Activated CD4-positive, alpha-beta T cell treated with anti-CD3 and anti-CD28 coated beads for 1 hour (primary cell): ENCODE data around the gene NXPH4.

Experiments used
- DNase-seq: peaks from one replicate; pipeline ENCODE4 v3.0.0-alpha.2; 2020

Gene NXPH4

GRCh38 chr12:57204454-57204853 lies 12.1 kb upstream of the NXPH4 start:
- no peak for DNase-seq

- no peak for DNase-seq
Measured at GRCh38 chr12:57205186-57205585, 11.4 kb upstream of the NXPH4 start.

- no peak for DNase-seq
Measured at GRCh38 chr12:57205931-57206330, 10.7 kb upstream of the NXPH4 start.

- DNase-seq: no peak
Measured at GRCh38 chr12:57207731-57208630, 8.6 kb upstream of the NXPH4 start.

- no peak for DNase-seq
Measured at GRCh38 chr12:57208631-57209282, 7.8 kb upstream of the NXPH4 start.

GRCh38 chr12:57209916-57210315 lies 6.7 kb upstream of the NXPH4 start:
- DNase-seq: no peak

GRCh38 chr12:57210461-57210860 lies 6.1 kb upstream of the NXPH4 start:
- no peak for DNase-seq

- DNase-seq: no peak
Measured at GRCh38 chr12:57210926-57211692, 5.5 kb upstream of the NXPH4 start.

- DNase-seq: no peak
Measured at GRCh38 chr12:57211791-57212700, 4.5 kb upstream of the NXPH4 start.

- DNase-seq: no peak
Measured at GRCh38 chr12:57212701-57213057, 3.9 kb upstream of the NXPH4 start.

GRCh38 chr12:57213058-57213715 lies 3.4 kb upstream of the NXPH4 start:
- DNase-seq: peak; percentile 75

GRCh38 chr12:57213763-57214397 lies 2.7 kb upstream of the NXPH4 start:
- DNase-seq: no peak

- peak; percentile 53 for DNase-seq
Measured at GRCh38 chr12:57214398-57214781, 2.2 kb upstream of the NXPH4 start.

GRCh38 chr12:57215065-57215464 lies 1.5 kb upstream of the NXPH4 start:
- DNase-seq: no peak

- no peak for DNase-seq
Measured at GRCh38 chr12:57215668-57216013, 953 bp upstream of the NXPH4 start.

GRCh38 chr12:57216921-57217879 lies 606 bp downstream of the NXPH4 start:
- DNase-seq: no peak

GRCh38 chr12:57218030-57218853 lies 1.6 kb downstream of the NXPH4 start:
- DNase-seq: no peak

- DNase-seq: no peak
Measured at GRCh38 chr12:57219205-57219992, 2.8 kb downstream of the NXPH4 start.
